Measurements from ENCODE around the gene UPF2.
"Not testable (repeated sequence)": the region's sequence is repeated elsewhere in the genome, so short reads cannot be mapped to it uniquely, and the experiment has no call there.

The UPF2 gene

DNA sequence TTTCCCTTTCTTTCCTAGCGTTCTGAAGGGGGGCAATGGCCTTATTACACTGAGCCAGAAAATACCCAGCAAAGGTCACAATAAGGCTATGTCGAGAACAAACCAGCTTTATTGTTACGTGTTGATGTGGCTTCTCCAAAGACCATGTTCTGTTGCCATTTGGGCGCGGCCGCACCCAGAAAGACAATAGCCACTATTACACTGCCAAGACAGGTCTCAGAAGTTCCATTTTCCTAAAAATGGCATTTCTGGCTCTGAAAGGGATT is 141.6 kb downstream of the UPF2 start:
- no peaks in the 10 kb centered on the region for H3K27me3 Mint-ChIP-seq
- no peaks in the 10 kb centered on the region for H3K4me1 Mint-ChIP-seq
- H3K9me3 Mint-ChIP-seq, result no peaks in the 10 kb centered on the region
- H3K4me3 Mint-ChIP-seq, result no peak overlapping the region
- ATAC-seq (replicated peaks), result no peak
- no peaks in the 10 kb centered on the region for H3K36me3 Mint-ChIP-seq
- DNase-seq, result no peak
- no peak overlapping the region for H3K27ac Mint-ChIP-seq

DNA sequence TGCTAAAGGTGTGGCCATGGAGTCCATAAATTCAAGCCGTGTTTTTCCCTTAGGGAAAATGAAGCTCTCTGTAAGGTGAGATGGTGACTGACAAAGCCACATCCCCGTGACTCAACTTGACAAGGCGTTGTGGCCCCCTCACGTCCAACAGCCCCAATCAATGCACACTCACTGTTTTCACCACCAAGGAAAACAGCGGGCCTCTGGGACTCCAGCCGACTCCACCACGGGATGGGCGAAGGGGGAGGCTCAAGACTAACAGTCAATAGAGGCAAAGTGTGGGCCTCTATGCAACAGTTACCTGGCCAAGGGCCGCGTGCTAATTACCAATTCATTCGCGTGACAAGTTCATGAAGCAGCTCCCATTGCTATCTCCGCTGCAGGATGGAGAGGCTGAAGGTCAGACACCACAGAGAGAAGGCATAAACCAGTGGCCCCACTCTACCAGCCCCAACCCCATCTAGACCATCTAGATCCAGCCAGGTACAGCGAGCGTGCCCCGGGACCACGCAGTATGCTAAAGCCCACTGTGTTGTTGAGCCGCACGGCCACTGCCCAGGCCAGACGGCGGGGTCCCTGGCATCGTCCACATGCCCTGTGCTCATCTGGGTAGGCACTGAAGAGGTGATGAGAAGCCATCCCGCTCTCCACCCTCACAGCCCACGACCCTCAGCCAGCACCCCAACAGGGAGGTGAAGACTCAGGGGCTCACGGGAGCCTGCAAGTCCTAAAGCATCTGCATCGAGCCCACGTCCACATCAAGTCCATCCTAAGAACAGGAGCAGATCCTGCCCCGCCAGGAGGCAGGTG is 143.3 kb downstream of the UPF2 start:
- H3K4me3 Mint-ChIP-seq, result no peak overlapping the region
- no peaks in the 10 kb centered on the region for H3K27me3 Mint-ChIP-seq
- H3K36me3 Mint-ChIP-seq, result no peaks in the 10 kb centered on the region
- ATAC-seq (replicated peaks) (no peak), DNase-seq (no peak)
- H3K4me1 Mint-ChIP-seq, result no peaks in the 10 kb centered on the region
- H3K9me3 Mint-ChIP-seq, result no peaks in the 10 kb centered on the region
- no peak overlapping the region for H3K27ac Mint-ChIP-seq

DNA sequence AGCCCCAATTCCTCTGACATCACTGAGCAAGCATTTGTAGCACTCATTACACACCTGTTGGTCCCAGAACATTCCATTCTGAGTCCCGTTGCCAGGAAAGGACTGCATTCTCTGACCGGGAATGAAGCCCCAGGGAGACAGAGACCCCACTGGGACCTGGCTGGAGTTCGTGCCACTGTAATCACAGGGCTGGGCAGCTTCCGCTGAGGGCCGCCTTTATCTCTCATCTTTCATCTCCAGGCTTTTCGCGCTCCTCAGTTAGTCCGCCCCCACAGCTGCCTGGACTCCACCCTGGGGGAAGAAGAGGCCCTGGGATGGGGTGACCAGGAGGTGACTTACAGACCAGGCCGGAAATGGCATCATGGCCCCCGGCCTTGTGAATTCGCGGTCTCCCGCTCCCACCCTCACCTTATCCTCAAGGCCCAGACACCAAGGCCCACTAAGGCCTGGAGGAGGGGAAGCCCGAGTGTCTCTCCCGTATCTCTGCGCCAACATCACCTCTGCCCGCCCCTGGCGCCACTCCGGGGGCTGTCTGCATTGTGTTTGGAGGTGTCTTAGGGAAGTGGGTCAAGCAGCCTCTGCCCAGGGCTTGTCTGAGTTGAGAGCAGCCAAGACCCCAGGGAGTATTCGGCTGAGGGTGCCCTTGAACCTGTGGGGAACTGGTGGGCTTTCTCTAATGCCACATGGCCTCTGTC is 144.1 kb downstream of the UPF2 start:
- DNase-seq, result no peak
- Mint-ChIP-seq H3K27me3 (no peaks in the 10 kb centered on the region), H3K9me3 (no peaks in the 10 kb centered on the region), H3K27ac (no peak overlapping the region), H3K4me1 (no peaks in the 10 kb centered on the region), H3K4me3 (no peak overlapping the region), H3K36me3 (no peaks in the 10 kb centered on the region)
- no peak for ATAC-seq (replicated peaks)

DNA sequence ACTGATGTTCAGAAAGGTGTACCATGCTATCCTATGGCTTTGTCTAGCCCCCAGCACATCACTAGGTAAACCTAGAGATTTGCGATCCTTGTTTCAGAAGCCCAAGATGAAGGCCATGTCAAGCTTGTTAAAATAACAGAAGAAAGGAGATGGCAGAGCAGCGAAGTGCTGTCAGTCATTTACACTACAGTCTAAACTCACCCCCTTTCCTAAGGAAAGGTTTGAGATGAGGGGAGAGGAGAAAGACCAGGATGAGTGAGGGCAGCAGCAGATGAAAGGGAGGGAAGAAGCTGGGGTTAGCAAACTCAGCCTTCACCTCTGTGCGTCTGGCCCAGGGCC is 144.6 kb downstream of the UPF2 start:
- Mint-ChIP-seq H3K27ac (no peak overlapping the region), H3K4me1 (no peaks in the 10 kb centered on the region), H3K36me3 (no peaks in the 10 kb centered on the region), H3K27me3 (no peaks in the 10 kb centered on the region), H3K4me3 (no peak overlapping the region), H3K9me3 (no peaks in the 10 kb centered on the region)
- ATAC-seq (replicated peaks) (no peak), DNase-seq (no peak)

DNA sequence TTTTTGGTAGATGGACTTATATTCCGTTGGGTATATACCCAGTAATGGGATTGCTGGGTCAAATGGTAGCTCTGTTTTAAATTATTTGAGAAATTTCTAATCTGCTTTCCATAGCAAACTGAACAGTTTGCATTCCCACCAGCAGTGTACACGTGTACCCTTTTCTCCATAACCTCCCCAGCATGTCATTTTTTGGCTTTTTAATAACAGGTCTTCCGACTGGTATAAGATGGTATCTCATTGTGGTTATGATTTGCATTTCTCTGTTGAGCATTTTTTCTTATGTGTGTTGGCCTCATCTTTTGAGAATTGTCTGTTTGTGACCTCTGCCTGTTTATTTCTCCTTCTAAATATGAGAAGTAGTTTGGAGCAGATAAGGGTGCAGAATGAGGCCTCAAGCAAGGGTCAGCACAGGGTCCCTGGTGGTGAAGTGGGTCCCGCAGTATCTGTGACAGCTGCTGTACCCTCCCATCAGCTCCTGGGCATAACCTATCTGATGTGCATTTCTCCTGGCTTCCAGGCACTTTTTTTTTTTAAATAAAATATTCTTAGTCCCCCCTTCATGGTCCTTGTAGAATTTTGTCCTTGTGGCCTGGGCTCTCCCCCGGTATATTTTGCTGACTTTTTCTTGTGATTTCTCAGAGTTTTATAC is 145.9 kb downstream of the UPF2 start:
- Mint-ChIP-seq H3K27me3 (no peaks in the 10 kb centered on the region), H3K4me3 (no peak overlapping the region), H3K4me1 (no peaks in the 10 kb centered on the region), H3K9me3 (no peaks in the 10 kb centered on the region), H3K36me3 (no peaks in the 10 kb centered on the region), H3K27ac (no peak overlapping the region)
- ATAC-seq (replicated peaks) (no peak), DNase-seq (no peak)

DNA sequence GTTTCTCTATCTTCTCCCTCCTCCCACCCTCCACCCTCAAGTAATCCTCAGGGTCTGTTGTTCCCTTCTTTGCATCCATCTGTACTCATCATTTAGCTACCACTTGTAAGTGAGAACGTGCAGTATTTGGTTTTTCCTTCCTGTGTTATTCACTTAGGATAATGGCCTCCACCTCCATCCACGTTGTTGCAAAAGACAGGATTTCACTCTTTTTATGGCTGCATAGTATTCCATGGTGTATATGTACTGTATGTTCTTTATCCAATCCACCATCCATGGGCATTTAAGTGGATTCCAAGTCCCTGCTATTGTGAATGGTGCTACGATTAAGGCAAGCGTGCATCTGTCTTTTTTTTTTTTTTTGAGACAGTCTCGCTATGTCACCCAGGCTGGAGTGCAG is 147.0 kb downstream of the UPF2 start:
- H3K27me3 Mint-ChIP-seq, result no peaks in the 10 kb centered on the region

DNA sequence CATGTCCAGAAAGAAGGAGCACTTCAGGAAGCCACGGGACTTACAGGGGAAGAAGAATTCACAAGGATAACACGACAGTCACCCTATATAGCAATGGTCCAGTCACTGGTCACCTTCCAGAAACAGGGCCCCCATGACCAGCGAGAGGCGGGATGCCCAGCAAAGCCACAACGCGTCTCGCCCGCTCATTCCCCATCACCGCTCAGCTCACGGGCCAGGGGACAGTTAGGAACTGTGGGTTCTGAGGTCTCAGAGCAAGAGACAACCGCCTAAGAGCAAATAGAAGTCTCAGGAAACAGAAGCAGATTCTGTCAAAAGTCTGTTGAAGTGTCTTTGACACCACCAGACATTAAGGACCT is 147.5 kb downstream of the UPF2 start:
- H3K4me3 Mint-ChIP-seq, result no peak overlapping the region
- ATAC-seq (replicated peaks) (no peak), DNase-seq (no peak)
- no peaks in the 10 kb centered on the region for H3K9me3 Mint-ChIP-seq
- no peaks in the 10 kb centered on the region for H3K4me1 Mint-ChIP-seq
- no peaks in the 10 kb centered on the region for H3K36me3 Mint-ChIP-seq
- no peak overlapping the region for H3K27ac Mint-ChIP-seq
- H3K27me3 Mint-ChIP-seq, result no peaks in the 10 kb centered on the region

More for the DNA sequence above, 147.0 kb downstream of the UPF2 start:
- H3K27ac Mint-ChIP-seq, result no peak overlapping the region
- no peak overlapping the region for H3K4me3 Mint-ChIP-seq
- no peak for ATAC-seq (replicated peaks)
- no peaks in the 10 kb centered on the region for H3K9me3 Mint-ChIP-seq
- no peak for DNase-seq
- no peaks in the 10 kb centered on the region for H3K4me1 Mint-ChIP-seq
- no peaks in the 10 kb centered on the region for H3K36me3 Mint-ChIP-seq

DNA sequence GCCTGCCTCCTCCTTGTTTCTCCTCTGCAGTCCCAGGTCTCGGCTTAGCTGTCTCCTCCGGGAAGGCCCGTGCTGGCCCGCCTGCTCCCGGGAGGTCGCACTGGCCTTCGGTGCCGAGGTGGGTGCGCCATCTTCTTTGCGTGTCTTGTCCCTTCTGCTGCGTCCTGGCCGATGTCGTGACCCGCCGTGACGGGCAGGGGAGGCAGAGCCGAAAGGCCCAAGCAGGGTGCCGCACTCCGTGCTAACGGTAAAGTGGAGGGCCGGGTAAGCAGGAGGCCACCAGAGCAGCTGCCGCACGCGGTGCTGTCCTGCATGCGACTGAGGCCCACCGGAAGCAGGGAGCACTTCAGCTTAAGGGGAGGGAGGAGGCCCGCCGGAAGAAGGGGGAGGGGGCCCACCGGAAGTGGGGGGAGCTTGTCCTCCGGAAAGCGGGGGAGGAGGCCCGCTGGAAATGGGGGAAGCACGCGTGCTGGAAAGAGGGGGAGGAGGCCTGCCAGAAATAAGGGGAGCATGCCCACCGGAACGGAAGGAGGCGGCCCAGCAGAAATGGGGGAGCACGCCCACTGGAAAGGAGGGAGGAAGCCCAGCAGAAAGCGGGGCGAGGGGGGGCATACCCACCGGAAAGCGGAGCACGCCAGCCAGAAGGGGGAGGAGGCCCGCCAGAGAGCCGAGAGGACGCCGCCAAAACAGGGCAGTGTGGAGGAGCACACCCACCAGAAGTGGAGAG is 148.1 kb downstream of the UPF2 start:
- no peaks in the 10 kb centered on the region for H3K27me3 Mint-ChIP-seq
- no peak overlapping the region for H3K27ac Mint-ChIP-seq
- H3K4me1 Mint-ChIP-seq, result no peaks in the 10 kb centered on the region
- no peak for DNase-seq
- no peaks in the 10 kb centered on the region for H3K9me3 Mint-ChIP-seq
- no peaks in the 10 kb centered on the region for H3K36me3 Mint-ChIP-seq
- no peak for ATAC-seq (replicated peaks)
- H3K4me3 Mint-ChIP-seq, result no peak overlapping the region

DNA sequence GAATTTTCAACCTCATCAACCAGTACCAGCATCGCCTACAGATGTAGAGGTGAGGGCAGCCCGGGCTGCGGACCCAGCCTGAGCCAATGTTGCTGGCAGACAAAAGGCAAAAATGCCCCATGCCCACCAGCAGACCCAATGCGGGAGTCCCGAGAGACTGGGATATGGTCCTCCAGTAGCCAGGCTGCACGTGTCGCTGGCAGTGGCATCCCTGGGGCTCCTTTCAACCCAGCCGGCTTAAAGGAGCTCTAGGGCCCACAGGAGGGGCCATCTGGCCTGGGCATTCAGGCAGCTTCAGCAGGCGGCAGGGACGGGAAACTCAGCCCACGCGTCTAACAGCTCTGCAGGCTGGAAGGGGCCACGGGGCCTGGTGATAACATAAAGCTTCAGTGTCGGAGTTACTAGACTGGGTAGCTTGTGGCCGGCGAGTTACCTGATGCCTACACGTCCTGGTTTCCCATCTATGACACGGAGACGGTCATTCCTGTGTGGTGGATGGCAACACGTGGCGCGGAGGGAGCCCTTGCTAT is 148.8 kb downstream of the UPF2 start:
- ATAC-seq (replicated peaks), result no peak
- Mint-ChIP-seq H3K36me3 (no peaks in the 10 kb centered on the region), H3K9me3 (no peaks in the 10 kb centered on the region), H3K4me3 (no peak overlapping the region), H3K27ac (no peak overlapping the region), H3K4me1 (no peaks in the 10 kb centered on the region), H3K27me3 (no peaks in the 10 kb centered on the region)
- DNase-seq, result no peak

DNA sequence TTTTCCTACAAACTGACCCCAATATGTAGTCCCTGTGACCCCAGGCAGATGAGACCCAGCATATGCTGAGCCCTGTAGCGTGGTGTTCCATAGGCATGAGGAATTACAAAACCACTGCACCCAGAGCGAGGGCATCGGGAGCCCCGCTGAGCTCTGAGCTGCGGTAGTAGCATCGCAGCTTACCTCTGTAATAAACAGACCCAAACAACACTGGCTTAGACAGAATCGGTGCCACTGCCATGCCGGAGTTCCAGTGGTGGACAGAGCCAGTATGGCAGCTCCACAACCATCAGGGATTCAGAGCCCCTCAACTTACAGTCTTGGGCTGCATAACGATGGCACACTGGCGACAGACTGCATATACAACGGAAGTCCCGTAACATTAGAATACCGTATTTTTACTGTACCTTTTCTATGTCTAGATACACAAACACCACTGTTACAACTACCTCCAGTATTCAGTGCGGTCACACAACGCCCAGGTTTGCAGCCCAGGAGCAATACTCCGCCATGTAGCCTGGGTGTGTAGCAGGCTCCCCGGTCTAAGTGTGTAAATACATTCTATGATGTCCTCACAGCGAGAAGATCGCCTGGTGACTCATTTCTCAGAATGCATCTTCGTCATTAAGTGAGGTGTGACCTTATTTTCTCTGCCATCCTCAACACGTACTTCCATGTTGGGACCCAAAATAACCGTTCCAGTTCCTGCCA is 150.7 kb downstream of the UPF2 start:
- ATAC-seq (replicated peaks) (no peak), DNase-seq (no peak)
- Mint-ChIP-seq H3K27ac (no peak overlapping the region), H3K9me3 (no peaks in the 10 kb centered on the region), H3K4me1 (peaks cover 0 to 2% of the 10 kb centered on the region in 2 donors), H3K36me3 (no peaks in the 10 kb centered on the region), H3K4me3 (no peak overlapping the region), H3K27me3 (no peaks in the 10 kb centered on the region)

DNA sequence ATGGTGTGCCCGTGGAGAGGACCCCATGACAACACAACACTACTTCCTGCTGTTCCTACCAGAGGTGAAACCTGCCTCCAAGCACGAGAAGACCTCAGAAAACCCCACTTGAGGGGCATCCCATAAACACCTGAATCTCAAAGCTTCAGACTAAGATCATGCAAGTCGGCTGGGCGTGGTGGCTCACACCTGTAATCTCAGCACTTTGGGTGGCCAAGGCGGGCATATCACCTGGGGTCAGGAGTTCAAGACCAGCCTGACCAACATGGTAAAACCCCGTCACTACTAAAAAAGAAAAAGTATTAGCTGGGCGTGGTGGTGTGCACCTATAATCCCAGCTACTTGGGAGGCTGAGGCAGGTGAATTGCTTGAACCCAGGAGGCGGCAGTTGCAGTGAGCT is 153.3 kb downstream of the UPF2 start:
- not testable (repeated sequence) for ATAC-seq (replicated peaks); H3K4me3 Mint-ChIP-seq; H3K27ac Mint-ChIP-seq; H3K4me1 Mint-ChIP-seq; DNase-seq; H3K9me3 Mint-ChIP-seq; H3K27me3 Mint-ChIP-seq; H3K36me3 Mint-ChIP-seq

DNA sequence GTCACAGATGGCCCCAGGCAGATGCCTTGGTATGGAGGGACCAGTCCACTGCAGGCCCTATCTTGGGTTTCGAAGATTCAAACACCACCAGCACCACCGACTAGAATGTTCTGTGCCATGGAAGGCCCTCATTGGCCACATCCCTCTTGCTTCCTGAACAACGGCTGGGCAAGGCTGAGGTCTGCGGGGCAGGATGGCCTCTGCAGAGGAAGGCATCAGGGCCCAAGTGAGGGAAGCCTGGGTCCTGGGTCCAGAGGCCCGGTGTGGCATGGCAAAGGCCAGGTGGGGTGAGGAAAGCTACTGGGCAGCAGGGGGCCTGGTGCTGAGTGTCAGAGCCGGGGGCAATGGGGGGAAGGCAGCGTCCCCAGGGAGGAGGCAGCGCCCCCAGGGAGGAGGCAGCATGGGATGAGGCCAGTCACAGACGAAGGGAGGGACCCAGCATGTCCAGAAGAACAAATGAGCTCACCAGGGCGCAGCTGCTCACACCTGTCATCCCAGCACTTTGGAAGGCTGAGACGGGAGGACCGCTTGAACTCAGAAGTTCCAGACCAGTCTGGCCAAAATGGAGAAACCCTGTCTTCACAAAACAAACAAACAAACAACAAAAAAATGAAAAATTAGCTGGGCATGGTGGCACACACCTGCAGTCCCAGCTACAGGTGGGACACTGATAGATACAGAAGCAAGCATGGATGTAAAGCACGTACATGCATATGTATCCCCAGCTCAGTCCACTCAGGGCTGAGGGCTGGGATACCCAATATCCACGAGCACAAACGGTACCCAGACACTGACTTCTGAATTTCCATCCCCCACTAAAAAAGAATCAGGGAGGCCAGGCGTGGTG is 155.0 kb downstream of the UPF2 start:
- no peaks in the 10 kb centered on the region for H3K9me3 Mint-ChIP-seq
- H3K4me1 Mint-ChIP-seq, result peaks cover 2 to 6% of the 10 kb centered on the region in 2 donors
- H3K27me3 Mint-ChIP-seq, result no peaks in the 10 kb centered on the region
- DNase-seq, result no peak
- H3K4me3 Mint-ChIP-seq, result no peak overlapping the region
- H3K27ac Mint-ChIP-seq, result no peak overlapping the region
- peak in 1 of 2 donors; percentile 25 for ATAC-seq (replicated peaks)
- H3K36me3 Mint-ChIP-seq, result no peaks in the 10 kb centered on the region

DNA sequence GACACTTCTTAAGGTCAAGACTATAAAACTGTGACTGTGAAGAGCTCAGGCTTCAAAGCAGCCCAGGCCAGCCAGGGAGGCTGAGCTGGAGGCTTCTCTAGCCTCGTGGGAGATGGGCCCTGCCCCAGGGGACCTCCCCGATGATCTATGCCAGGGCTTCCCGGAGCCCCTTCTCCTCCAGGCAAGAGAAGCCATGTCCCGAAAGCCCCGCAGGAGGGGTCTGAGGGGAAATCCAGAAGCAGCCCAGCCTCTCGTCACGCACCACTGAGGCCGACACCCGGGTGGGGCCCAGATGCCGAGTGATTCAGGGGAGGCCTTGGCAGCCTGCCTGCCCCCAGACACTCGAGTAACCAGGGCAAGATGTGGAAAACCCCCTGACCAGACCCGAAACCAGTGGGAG is 155.8 kb downstream of the UPF2 start:
- Mint-ChIP-seq H3K4me3 (no peak overlapping the region), H3K9me3 (no peaks in the 10 kb centered on the region)

More for the DNA sequence above, 155.8 kb downstream of the UPF2 start:
- Mint-ChIP-seq H3K36me3 (no peaks in the 10 kb centered on the region), H3K4me1 (peaks cover 2 to 6% of the 10 kb centered on the region in 2 donors), H3K27ac (no peak overlapping the region), H3K27me3 (no peaks in the 10 kb centered on the region)
- DNase-seq (no peak), ATAC-seq (replicated peaks) (peak in 1 of 2 donors; percentile 55)

Measured in stimulated activated naive B cell treated with anti-CD40 and anti-IgM and Interleukin-4, amounts not matched to agents 10 μg/mL and 1 μg/mL and 100 μg/mL, for 72 hours (primary cell).